IPS-NIHi7 (cell line): Measurements from ENCODE around the gene DRGX.
A peak's percentile ranks its signal among the peaks of the same experiment; 100 is the strongest.

Experiments
- DNase-seq: peaks from one replicate; pipeline ENCODE4 v3.0.0; 2012; ENCODE audit warnings: mixed read lengths; ENCODE audit errors: extremely low spot score

Gene DRGX

GRCh38 chr10:49382226-49382625, 13.7 kb downstream of the DRGX start:
- no peak for DNase-seq

- no peak for DNase-seq
Measured at GRCh38 chr10:49381111-49381900, 14.6 kb downstream of the DRGX start.

GRCh38 chr10:49379596-49380410, 16.1 kb downstream of the DRGX start:
- DNase-seq, result peak; percentile 56

GRCh38 chr10:49377256-49377655, 18.6 kb downstream of the DRGX start:
- no peak for DNase-seq

- DNase-seq, result no peak
Measured at GRCh38 chr10:49375611-49376010, 20.3 kb downstream of the DRGX start.

GRCh38 chr10:49374740-49375139, 21.1 kb downstream of the DRGX start:
- DNase-seq, result no peak

- DNase-seq, result no peak
Measured at GRCh38 chr10:49373361-49373760, 22.5 kb downstream of the DRGX start.

GRCh38 chr10:49371967-49372366, 23.9 kb downstream of the DRGX start:
- DNase-seq, result no peak

- DNase-seq, result no peak
Measured at GRCh38 chr10:49370326-49371100, 25.4 kb downstream of the DRGX start.

GRCh38 chr10:49369216-49370162, 26.4 kb downstream of the DRGX start:
- no peak for DNase-seq

- no peak for DNase-seq
Measured at GRCh38 chr10:49368256-49368655, 27.6 kb downstream of the DRGX start.

GRCh38 chr10:49367600-49367999, 28.3 kb downstream of the DRGX start:
- DNase-seq, result peak; percentile 66

- DNase-seq, result no peak
Measured at GRCh38 chr10:49366460-49366859, 29.4 kb downstream of the DRGX start.

- DNase-seq, result no peak
Measured at GRCh38 chr10:49365675-49366415, 30.0 kb downstream of the DRGX start.

- no peak for DNase-seq
Measured at GRCh38 chr10:49365275-49365674, 30.6 kb downstream of the DRGX start.

GRCh38 chr10:49364747-49365146, 31.1 kb downstream of the DRGX start:
- DNase-seq, result no peak

GRCh38 chr10:49364051-49364450, 31.8 kb downstream of the DRGX start:
- no peak for DNase-seq

GRCh38 chr10:49363309-49364031, 32.4 kb downstream of the DRGX start:
- no peak for DNase-seq

GRCh38 chr10:49362596-49363260, 33.2 kb downstream of the DRGX start:
- DNase-seq, result no peak
